ENCODE results near the gene IPO7. TPM values are rescaled to one million over a fixed set of nuclear protein-coding genes. Genes with fewer than 3 reads are reported as not detected.

Gene IPO7
- total and polyA plus RNA-seq, 2 experiments from 2014 or later: 11.2 to 103 TPM

- Histone ChIP-seq H3K36me3 (peaks cover 15% of the 10 kb centered on the region), H3K27me3 (no peaks in the 10 kb centered on the region), H3K4me1 (ENCODE audit: low read depth) (no peaks in the 10 kb centered on the region), H3K27ac (no peak overlapping the region), H3K4me3 (no peak overlapping the region), H3K9me3 (ENCODE audit: low read depth) (no peaks in the 10 kb centered on the region)
- DNase-seq (ENCODE audit: low read depth in 1 of 2, low spot score in 1 of 2): peak in 1 of 2 donors; percentile 25
- no peak for TF ChIP-seq CTCF (IDR thresholded peaks at IDR 0.05; ENCODE audit: low read depth, low read length)
These were observed 104.8 kb downstream of the IPO7 start for GRCh38 chr11:9489080-9489765.

GRCh38 chr11:9490376-9490775 lies 105.9 kb downstream of the IPO7 start:
- Histone ChIP-seq H3K4me3 (no peak overlapping the region), H3K36me3 (peaks cover 24% of the 10 kb centered on the region)

GRCh38 chr11:9493492-9493891 lies 109.0 kb downstream of the IPO7 start:
- TF ChIP-seq CTCF (IDR thresholded peaks at IDR 0.05; ENCODE audit: low read depth, low read length): no peak
- peaks cover 33% of the 10 kb centered on the region for H3K36me3 ChIP-seq

More at GRCh38 chr11:9490376-9490775, 105.9 kb downstream of the IPO7 start:
- H3K27ac ChIP-seq: no peak overlapping the region
- TF ChIP-seq CTCF (IDR thresholded peaks at IDR 0.05; ENCODE audit: low read depth, low read length): no peak
- no peaks in the 10 kb centered on the region for H3K9me3 ChIP-seq (ENCODE audit: low read depth)
- DNase-seq (ENCODE audit: low read depth in 1 of 2, low spot score in 1 of 2): no peak
- H3K27me3 ChIP-seq: no peaks in the 10 kb centered on the region
- H3K4me1 ChIP-seq (ENCODE audit: low read depth): no peaks in the 10 kb centered on the region

GRCh38 chr11:9494316-9494715 lies 109.9 kb downstream of the IPO7 start:
- DNase-seq (ENCODE audit: low read depth in 1 of 2, low spot score in 1 of 2): no peak
- peaks cover 41% of the 10 kb centered on the region for H3K36me3 ChIP-seq
- no peak overlapping the region for H3K4me3 ChIP-seq

More at GRCh38 chr11:9493492-9493891, 109.0 kb downstream of the IPO7 start:
- Histone ChIP-seq H3K27me3 (no peaks in the 10 kb centered on the region), H3K27ac (no peak overlapping the region), H3K4me3 (no peak overlapping the region), H3K4me1 (ENCODE audit: low read depth) (no peaks in the 10 kb centered on the region), H3K9me3 (ENCODE audit: low read depth) (no peaks in the 10 kb centered on the region)
- DNase-seq (ENCODE audit: low read depth in 1 of 2, low spot score in 1 of 2): no peak

DNA sequence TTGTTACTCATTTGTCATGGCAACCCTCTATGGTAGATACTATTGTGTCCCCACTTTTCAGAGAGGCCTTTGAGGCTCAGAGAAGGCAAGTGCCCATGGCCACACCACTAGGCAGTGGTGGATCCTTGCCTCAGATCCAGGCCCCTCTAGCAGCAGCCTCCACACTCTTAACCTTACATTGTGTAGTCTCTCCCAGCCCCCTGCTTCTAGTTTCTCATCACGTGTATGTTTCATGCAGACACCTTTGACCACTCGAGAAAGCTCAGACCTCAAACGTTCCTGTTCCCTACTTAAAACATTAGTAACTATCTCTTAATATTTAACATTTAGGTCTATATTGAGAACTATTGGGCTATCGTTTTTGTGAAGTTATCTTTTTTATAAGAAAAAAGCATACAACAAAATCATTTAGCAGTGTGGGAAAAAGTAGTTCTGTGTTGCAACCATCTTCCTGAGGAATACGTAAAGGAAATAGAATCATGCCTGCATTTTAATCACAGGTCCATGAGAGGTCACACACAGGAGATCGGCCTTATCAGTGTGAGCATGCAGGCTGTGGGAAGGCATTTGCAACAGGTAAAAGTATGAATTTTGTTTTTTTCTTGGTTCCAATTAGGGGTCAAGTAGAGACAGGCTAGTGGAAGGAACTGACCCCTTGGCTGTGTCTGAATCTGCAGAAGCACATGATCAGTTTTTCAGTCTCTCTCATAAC lies 111.5 kb downstream of the IPO7 start:
- peaks cover 38% of the 10 kb centered on the region for H3K36me3 ChIP-seq
- H3K9me3 ChIP-seq (ENCODE audit: low read depth): no peaks in the 10 kb centered on the region
- DNase-seq (ENCODE audit: low read depth in 1 of 2, low spot score in 1 of 2): no peak
- H3K27me3 ChIP-seq: no peaks in the 10 kb centered on the region
- H3K27ac ChIP-seq: no peak overlapping the region
- no peak for TF ChIP-seq CTCF (IDR thresholded peaks at IDR 0.05; ENCODE audit: low read depth, low read length)
- H3K4me3 ChIP-seq: no peak overlapping the region
- H3K4me1 ChIP-seq (ENCODE audit: low read depth): no peaks in the 10 kb centered on the region

More at GRCh38 chr11:9494316-9494715, 109.9 kb downstream of the IPO7 start:
- no peaks in the 10 kb centered on the region for H3K4me1 ChIP-seq (ENCODE audit: low read depth)
- H3K27ac ChIP-seq: no peak overlapping the region
- no peaks in the 10 kb centered on the region for H3K9me3 ChIP-seq (ENCODE audit: low read depth)
- TF ChIP-seq CTCF (IDR thresholded peaks at IDR 0.05; ENCODE audit: low read depth, low read length): no peak
- no peaks in the 10 kb centered on the region for H3K27me3 ChIP-seq

Other genes with a start within 250 kb of the IPO7 start
- gene DENND5A, start 119.3 kb upstream of the IPO7 start, total RNA-seq: 120 and 196 TPM in 2 replicates
- gene DENND5A, start 119.3 kb upstream of the IPO7 start, polyA plus RNA-seq: 99.5 and 156 TPM in 2 replicates
- 77.0 and 95.7 TPM in 2 replicates for gene TMEM41B, start 70.1 kb upstream of the IPO7 start, total RNA-seq
- gene TMEM41B, start 70.1 kb upstream of the IPO7 start, polyA plus RNA-seq: 62.2 and 63.3 TPM in 2 replicates
- gene ZNF143, start 76.4 kb downstream of the IPO7 start, total RNA-seq: 18.4 and 73.7 TPM in 2 replicates
- 28.2 and 28.7 TPM in 2 replicates for gene ZNF143, start 76.4 kb downstream of the IPO7 start, polyA plus RNA-seq
- 63.8 and 95.9 TPM in 2 replicates for gene WEE1, start 189.0 kb downstream of the IPO7 start, total RNA-seq
- gene WEE1, start 189.0 kb downstream of the IPO7 start, polyA plus RNA-seq: 92.5 and 118 TPM in 2 replicates

Measured in cardiac muscle cell (in vitro differentiated cells and primary cell).